Thyroid gland (tissue), 4 donors: Measurements from ENCODE around the gene AQP2.

Source experiments
- CTCF ChIP-seq, 6 experiments: fragments of 200-600 bp in 3 of 6; fragments of 450-650 bp in 3 of 6; sonication (generic) in 3 of 6; IDR thresholded peaks; one replicate each; pipeline ENCODE4 v1.5.1; 2016 to 2019; ENCODE audit warnings: antibody characterized with exemption in 6 of 6, mild to moderate bottlenecking in 2 of 6, inconsistent platforms in 1 of 6, moderate library complexity in 1 of 6
- POLR2A ChIP-seq, 2 donors: fragments of 450-650 bp; IDR thresholded peaks; one replicate each; pipeline ENCODE4 v1.6.1; 2017; ENCODE audit warnings: antibody characterized with exemption in 2 of 2, mild to moderate bottlenecking in 2 of 2, moderate library complexity in 1 of 2

- TF ChIP-seq CTCF (IDR thresholded peaks at IDR 0.05) (no peak), POLR2A (IDR thresholded peaks at IDR 0.05) (no peak)
Measured at GRCh38 chr12:49978125-49978524, 27.6 kb downstream of the AQP2 start.
